GM12878 (cell line): Measurements from ENCODE around the gene SHROOM3.

Experiments
- CHD2 ChIP-seq: IDR thresholded peaks from 2 replicates; pipeline ENCODE4 v1.6.1; 2011; ENCODE audit warnings: low read depth, low read length, improper control_type of control experiment, borderline replicate concordance
- CREM ChIP-seq: IDR thresholded peaks from 2 replicates; pipeline ENCODE4 v1.6.1; 2014; ENCODE audit warnings: antibody characterized with exemption, low read depth
- EGR1 ChIP-seq, 2 experiments: IDR thresholded peaks; 1 replicate in 1 of 2; 2 replicates in 1 of 2; pipeline ENCODE4 v1.6.1; 2011 to 2012; ENCODE audit warnings: low read depth in 2 of 2, low read length in 2 of 2, borderline replicate concordance in 1 of 2, mild to moderate bottlenecking in 1 of 2, moderate library complexity in 1 of 2
- ESRRA ChIP-seq: IDR thresholded peaks from 2 replicates; pipeline ENCODE4 v1.6.1; 2012; ENCODE audit warnings: mild to moderate bottlenecking, low read length, improper control_type of control experiment
- JUND ChIP-seq: IDR thresholded peaks from 2 replicates; pipeline ENCODE4 v1.6.1; 2012; ENCODE audit warnings: low read depth, mild to moderate bottlenecking, low read length, improper control_type of control experiment, moderate library complexity
- LARP7 ChIP-seq: fragments of 450-650 bp; IDR thresholded peaks from 2 replicates; pipeline ENCODE4 v1.6.1; 2017; ENCODE audit warnings: mild to moderate bottlenecking
- NFIC ChIP-seq: IDR thresholded peaks from 2 replicates; pipeline ENCODE4 v1.6.1; 2012; ENCODE audit warnings: low read depth, mild to moderate bottlenecking, inconsistent platforms, low read length, moderate library complexity
- NR2C1 ChIP-seq: fragments of 450-650 bp; IDR thresholded peaks from 2 replicates; pipeline ENCODE4 v1.6.1; 2017; ENCODE audit warnings: antibody characterized with exemption, mild to moderate bottlenecking, moderate library complexity
- SUPT20H ChIP-seq: IDR thresholded peaks from 2 replicates; pipeline ENCODE4 v1.6.1; 2011; ENCODE audit warnings: low read depth, mild to moderate bottlenecking, low read length, moderate library complexity, borderline replicate concordance; ENCODE audit not compliant: control insufficient read depth
- TF ChIP-seq, protein P1 (sequence below), 3 experiments: IDR thresholded peaks in 2 of 3; conservative IDR thresholded peaks in 1 of 3; 2 replicates each; pipeline ENCODE4 v1.5.1; 2011; ENCODE audit warnings: low read depth in 3 of 3, low read length in 3 of 3, mild to moderate bottlenecking in 3 of 3, control low read depth in 2 of 3, moderate library complexity in 2 of 3, inconsistent platforms in 1 of 3, mixed read lengths in 1 of 3; ENCODE audit not compliant: control insufficient read depth in 2 of 3, insufficient read depth in 1 of 3; ENCODE audit errors: extremely low read depth in 1 of 3

DNA sequence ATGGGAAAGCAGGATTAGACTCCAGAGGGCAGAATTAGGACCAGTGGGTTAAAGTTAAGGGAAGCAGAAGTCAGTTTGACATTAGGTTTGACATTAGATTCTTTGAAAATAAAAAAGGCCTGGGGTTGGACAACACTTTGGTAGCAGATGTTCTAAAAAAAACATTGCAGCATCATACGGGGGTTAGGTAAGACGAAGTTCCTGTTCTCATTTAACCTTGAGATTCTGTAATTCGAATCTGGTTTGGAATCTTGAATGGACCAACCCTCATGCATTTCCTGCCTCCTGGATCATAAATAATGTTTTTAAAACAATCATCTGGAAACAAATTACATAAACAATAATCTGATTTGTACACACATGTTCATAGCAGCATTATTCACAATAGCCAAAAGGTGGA, 181.0 kb downstream of the SHROOM3 start:
- TF ChIP-seq JUND (no peak), SUPT20H (no peak), ESRRA (no peak), NR2C1 (no peak), LARP7 (no peak), EGR1 (IDR thresholded peaks at IDR 0.05; ENCODE audit: borderline replicate concordance in 1 of 2, low read depth in 2 of 2, low read length in 2 of 2) (no peak), CREM (no peak), CHD2 (no peak), NFIC (no peak)
- TF ChIP-seq, protein P1, sequence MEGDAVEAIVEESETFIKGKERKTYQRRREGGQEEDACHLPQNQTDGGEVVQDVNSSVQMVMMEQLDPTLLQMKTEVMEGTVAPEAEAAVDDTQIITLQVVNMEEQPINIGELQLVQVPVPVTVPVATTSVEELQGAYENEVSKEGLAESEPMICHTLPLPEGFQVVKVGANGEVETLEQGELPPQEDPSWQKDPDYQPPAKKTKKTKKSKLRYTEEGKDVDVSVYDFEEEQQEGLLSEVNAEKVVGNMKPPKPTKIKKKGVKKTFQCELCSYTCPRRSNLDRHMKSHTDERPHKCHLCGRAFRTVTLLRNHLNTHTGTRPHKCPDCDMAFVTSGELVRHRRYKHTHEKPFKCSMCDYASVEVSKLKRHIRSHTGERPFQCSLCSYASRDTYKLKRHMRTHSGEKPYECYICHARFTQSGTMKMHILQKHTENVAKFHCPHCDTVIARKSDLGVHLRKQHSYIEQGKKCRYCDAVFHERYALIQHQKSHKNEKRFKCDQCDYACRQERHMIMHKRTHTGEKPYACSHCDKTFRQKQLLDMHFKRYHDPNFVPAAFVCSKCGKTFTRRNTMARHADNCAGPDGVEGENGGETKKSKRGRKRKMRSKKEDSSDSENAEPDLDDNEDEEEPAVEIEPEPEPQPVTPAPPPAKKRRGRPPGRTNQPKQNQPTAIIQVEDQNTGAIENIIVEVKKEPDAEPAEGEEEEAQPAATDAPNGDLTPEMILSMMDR (IDR thresholded peaks at IDR 0.05 in 2 of 3, conservative IDR thresholded peaks at IDR 0.05 in 1 of 3; ENCODE audit: control insufficient read depth in 2 of 3, extremely low read depth in 1 of 3, insufficient read depth in 1 of 3, low read depth in 3 of 3, low read length in 3 of 3): no peak
